ES-I3 (cell line): ENCODE results near the gene POLR2J2.
"Not testable (repeated sequence)": the region's sequence is repeated elsewhere in the genome, so short reads cannot be mapped to it uniquely, and the experiment has no call there.

Source experiments
- H3K36me3 ChIP-seq: 2 replicates; pipeline ENCODE4 v1.6.1; 2013; ENCODE audit warnings: mild to moderate bottlenecking, low read length, control low read depth, moderate library complexity; ENCODE audit not compliant: insufficient read depth
- H3K4me1 ChIP-seq: 2 replicates; pipeline ENCODE4 v1.6.1; 2013; ENCODE audit warnings: mild to moderate bottlenecking, control low read depth, low read length; ENCODE audit not compliant: insufficient read depth
- H3K9ac ChIP-seq: 2 replicates; pipeline ENCODE4 v1.6.1; 2013; ENCODE audit warnings: low read depth, mild to moderate bottlenecking, low read length, moderate library complexity
- H3K9me3 ChIP-seq: 2 replicates; pipeline ENCODE4 v1.6.1; 2013; ENCODE audit warnings: mild to moderate bottlenecking, low read length, moderate library complexity; ENCODE audit not compliant: control insufficient read depth, insufficient read depth

The POLR2J2 gene

DNA sequence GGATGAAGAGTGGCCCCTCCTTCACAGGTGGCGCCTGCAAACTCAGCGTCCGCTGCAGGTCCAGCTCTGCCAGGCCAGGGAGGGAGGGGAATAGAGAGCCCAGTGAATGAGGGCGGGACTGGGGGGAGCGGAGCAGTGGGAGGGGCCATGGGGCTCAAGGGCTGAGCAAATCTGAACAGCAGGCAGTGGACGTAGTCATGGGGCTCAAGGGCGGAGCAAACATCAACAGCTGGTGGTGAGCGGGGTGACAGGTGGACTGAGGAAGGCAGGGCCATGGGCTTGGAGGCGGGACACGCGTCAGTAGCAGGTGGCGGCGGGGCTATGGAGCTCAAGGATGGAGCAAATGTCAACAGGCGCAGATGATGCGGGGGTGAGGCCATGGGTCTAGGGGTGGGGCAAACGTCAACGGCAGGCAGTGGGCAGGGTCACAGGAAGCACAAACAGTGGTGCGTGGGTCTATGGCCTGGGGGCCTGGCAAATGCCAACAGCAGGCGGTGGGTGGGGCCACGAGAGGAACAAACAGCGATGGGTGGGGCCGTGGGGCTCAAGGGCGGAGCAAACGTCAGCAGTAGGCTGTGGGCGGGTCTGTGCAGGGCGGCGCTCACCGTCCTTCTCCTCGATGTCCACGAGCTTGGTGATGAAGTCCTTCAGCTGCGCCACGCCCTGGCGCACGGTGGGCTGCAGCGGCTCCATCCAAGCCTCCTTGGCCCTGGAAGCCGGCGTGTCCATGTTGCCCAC is 17.0 kb upstream of the POLR2J2 start:
- H3K36me3 ChIP-seq, H3K4me1 ChIP-seq, H3K9ac ChIP-seq, H3K9me3 ChIP-seq: not testable (repeated sequence)

DNA sequence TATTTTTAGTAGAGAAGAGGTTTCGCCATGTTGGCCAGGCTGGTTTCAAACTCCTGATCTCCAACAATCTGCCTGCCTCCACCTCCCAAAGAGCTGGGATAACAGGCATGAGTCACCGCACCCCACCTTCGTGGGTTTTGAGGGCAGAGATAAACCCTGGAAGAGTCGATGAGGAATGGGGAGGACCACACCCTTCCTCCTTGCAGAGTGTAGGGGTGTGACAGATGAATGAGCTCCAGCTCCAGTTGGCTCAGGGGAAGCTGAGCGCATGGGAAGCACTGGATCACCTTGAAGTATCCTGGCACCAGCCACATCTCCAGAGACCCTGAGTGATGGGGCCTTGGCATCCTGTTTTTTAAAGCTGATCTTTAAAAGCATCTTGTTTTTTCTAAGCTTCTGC is 11.1 kb upstream of the POLR2J2 start:
- not testable (repeated sequence) for H3K9me3 ChIP-seq, H3K4me1 ChIP-seq, H3K9ac ChIP-seq, H3K36me3 ChIP-seq

DNA sequence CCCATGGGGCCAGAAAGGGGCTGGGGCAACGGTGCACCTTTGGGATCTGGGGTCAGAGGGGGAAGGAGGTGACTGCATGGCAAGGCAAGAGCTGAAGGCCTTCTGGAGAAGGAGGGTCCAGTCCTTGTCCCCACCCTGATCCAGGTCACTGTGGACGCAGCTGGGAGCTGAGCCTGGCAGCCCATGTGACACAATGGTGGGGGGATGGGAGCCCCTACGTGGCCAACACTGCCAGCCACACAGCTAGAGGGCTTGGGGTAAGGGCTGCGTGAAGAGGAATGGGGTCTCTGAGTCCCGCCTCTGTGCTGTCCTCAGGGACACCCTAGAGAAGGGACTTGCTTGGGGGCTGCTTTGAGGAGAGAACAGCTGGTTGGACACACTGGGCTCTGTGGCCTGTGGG is 9.3 kb upstream of the POLR2J2 start:
- H3K9me3 ChIP-seq, H3K4me1 ChIP-seq, H3K36me3 ChIP-seq, H3K9ac ChIP-seq: not testable (repeated sequence)

DNA sequence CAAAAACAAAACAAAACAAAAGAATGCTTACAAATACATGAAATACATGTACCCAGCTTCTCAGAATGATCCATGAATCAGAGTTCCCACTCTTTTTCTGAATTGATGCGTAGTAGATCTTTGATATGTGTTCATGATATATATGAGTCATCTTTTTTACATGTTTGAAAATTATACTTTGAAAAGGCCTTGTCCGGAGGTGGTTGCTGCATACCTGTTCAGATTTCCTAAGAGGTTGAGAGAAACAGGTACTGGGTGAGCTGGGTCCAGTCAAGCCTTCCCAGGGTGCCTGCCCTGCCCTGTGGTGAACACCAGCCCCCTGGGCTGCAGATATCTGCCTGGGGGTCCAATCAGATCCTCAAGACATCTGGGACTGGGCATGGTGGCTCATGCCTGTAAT is 4.1 kb upstream of the POLR2J2 start:
- not testable (repeated sequence) for H3K36me3 ChIP-seq, H3K4me1 ChIP-seq, H3K9me3 ChIP-seq, H3K9ac ChIP-seq

DNA sequence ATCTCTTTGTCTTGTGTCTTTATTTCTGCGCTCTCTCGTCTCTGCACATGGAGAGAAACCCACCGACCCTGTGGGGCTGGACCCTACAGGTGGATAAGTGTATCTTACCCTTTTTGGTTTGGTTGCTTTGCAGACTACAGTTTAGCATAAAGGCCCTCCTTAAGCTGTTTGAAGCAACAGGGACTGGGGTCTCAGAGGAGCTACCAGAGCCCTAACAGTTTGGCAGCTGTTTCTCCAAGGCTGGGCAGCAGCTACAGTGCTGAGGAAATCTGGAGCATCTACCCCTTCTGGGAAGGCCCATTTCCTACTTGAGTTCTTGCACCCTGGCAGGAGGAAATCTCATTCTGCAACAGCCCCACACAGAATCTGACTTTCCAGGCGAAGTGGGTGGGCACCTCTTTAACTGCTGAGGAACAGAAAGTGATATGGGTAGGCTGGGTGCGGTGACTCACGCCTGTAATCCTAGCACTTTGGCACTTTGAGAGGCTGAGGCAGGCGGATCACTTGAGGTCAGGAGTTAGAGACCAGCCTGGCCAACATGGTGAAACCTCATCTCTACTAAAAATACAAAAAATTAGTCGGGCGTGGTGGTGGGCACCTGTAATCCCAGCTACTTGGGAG is 2.1 kb upstream of the POLR2J2 start:
- not testable (repeated sequence) for H3K9ac ChIP-seq, H3K9me3 ChIP-seq

DNA sequence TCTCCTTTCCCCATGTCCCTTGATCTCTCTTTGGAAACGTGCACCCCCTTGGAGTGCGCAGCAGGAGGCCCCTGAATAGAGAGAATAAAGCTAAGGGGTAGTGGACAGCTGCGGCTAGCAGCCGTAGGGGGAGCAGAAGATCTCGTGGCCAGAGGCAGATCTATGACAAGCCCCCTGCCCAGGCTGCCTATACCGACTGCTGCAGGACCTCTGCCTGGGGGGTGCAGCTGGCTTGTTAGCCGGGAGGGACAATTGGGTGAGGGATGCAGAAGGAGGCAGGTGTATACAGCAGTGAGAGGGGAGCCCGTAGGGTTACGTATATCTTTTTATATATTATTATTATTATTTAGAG is 469 bp upstream of the POLR2J2 start:
- not testable (repeated sequence) for H3K4me1 ChIP-seq, H3K9me3 ChIP-seq, H3K9ac ChIP-seq, H3K36me3 ChIP-seq

More for the DNA sequence above, 2.1 kb upstream of the POLR2J2 start:
- not testable (repeated sequence) for H3K36me3 ChIP-seq, H3K4me1 ChIP-seq

DNA sequence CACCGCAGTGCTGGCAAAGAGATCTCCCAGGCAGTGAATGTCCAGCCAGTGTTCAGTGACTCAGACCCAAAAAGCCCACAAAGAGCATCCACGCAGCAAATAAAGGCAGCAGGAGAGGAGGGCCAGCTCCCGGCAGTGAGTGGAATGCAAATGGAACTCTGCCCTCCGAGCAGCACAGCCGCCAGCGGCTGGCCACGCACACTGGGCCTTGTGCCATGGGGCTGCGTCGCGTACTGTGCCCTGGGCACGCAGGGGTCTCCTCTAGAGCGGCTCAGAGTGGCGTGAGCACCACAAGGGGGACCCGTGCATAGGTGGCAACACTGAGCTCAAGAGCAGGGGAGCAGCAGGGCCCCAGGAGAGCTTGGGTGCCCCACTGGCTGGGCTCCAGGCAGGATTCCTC is 3.9 kb downstream of the POLR2J2 start:
- H3K36me3 ChIP-seq, H3K9me3 ChIP-seq, H3K4me1 ChIP-seq, H3K9ac ChIP-seq: not testable (repeated sequence)

DNA sequence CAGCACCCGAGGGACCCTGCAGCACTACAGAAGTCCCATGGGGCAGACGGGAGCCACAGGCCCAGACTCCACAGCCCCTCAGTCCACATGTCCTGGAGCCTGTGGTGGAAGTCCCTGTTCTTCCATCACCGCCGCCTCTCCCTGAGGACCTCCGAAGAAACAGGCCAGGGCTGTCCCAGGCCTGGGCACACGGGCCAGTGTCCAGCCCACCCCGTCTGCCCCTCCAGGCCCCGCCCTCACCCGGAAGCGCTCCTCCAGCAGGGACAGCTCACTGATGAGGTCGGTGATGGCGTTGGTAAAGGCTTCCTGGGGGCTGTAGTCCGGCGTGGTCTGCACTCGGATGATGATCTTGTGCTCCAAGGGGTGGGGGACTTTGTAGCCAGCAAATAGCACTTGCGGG is 4.6 kb downstream of the POLR2J2 start:
- H3K9ac ChIP-seq, H3K36me3 ChIP-seq, H3K9me3 ChIP-seq, H3K4me1 ChIP-seq: not testable (repeated sequence)

DNA sequence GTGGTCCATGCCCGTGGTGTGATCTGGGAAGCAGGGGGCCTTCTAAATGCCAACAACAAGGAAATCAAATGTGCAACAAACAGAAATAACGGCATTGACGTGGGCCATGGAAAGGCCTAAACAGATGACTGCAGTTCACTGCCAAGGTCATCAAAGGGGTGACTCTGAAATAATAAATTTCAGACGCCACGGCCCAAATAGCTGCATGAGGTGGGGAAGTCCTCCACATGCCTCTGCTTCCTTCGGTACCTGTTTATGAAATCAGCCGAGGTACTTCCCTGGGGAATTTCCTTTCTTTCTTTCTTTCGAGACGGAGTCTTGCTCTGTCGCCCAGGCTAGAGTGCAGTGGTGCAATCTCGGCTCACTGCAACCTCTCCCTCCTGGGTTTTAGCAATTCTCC is 6.7 kb downstream of the POLR2J2 start:
- H3K36me3 ChIP-seq, H3K4me1 ChIP-seq, H3K9ac ChIP-seq, H3K9me3 ChIP-seq: not testable (repeated sequence)

DNA sequence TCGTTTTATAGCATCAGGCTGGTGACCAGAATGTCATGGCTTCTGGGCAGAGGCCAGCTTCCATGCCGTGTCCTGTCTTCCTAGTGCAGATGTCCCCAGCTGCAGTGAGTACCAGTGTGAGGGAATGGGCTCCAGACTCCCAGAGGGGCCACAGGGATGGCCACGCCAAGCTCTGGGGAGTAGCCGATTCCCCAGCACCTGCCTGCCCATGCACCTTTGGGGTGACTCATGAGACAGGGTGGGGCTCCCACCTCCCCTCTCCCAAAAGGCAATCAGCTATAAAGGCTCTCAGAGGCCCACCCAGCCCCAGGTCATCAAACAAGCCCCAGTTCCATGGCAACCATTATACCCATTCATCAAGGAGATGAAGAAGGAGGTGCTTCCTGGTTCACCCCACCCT is 21.5 kb downstream of the POLR2J2 start, which contains the start of gene SPDYE2B:
Gene SPDYE2B (plus strand): TSS at position 396 of the 400 bp plus-strand sequence. CDS start 2,030 bp downstream, outside the sequence.
- not testable (repeated sequence) for H3K4me1 ChIP-seq, H3K9ac ChIP-seq, H3K9me3 ChIP-seq, H3K36me3 ChIP-seq

DNA sequence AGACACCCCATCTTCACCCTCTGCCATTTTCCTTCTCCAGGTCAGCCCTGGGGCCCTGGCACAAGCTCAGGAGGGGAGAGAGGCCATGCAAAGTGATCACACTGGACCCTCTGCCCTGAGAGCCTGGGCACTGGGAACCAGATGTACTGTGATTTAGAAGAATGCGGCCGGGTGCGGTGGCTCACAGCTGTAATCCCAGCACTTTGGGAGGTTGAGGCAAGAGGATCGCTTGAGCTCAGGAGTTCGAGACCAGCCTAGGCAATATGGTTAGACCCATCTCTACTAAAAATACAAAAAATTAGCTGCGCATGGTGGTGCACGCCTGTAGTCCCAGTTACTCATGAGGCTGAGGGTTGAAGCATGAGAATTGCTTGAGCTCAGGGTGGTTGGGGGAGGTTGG is 23.6 kb downstream of the POLR2J2 start:
- not testable (repeated sequence) for H3K9me3 ChIP-seq, H3K36me3 ChIP-seq, H3K9ac ChIP-seq, H3K4me1 ChIP-seq

DNA sequence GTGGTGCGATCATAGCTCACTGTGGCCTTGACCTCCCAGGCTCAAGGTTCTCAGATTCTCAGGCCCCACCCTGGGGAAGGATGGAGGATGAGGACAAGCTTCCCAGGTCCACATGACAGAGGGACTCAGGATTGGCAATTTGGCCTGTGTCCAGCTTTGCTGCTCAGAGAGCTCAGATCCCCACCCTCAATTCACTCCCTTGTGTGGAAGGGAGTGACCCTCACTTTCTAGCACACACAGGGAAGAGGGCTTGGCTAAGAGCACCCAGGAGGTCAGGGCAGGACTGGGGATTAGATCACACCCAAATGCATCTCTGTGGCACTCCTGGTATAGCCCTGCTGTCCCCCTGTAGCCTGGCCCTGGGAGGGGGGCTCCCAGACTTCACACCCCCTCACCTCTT is 28.1 kb downstream of the POLR2J2 start:
- not testable (repeated sequence) for H3K4me1 ChIP-seq, H3K9ac ChIP-seq, H3K9me3 ChIP-seq, H3K36me3 ChIP-seq

DNA sequence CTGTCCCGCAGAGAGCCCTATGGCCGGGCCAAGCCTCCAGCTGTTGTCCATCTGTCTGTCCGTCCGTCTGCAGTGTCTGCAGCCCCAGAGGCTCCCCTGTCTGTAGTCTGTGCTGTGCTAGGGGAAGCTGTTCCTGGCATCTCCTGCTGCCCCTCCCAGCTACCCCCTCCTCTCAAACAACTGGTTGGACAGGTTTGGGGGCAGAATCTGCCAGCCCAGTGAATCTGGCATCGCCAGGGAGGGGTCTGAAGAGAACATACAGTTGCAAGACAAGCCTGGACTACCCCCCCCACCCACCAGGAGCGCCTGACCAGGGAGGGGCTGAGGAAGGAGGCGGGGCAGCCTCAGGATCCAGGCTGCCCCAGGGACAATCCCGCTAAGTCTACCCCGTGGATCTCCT is 28.8 kb downstream of the POLR2J2 start, which contains the start of gene UPK3BL1:
Gene UPK3BL1 (minus strand): TSS at position 101 of the 400 bp plus-strand sequence. CDS start 50 bp downstream, at position 51.
- H3K9me3 ChIP-seq, H3K9ac ChIP-seq, H3K4me1 ChIP-seq, H3K36me3 ChIP-seq: not testable (repeated sequence)

DNA sequence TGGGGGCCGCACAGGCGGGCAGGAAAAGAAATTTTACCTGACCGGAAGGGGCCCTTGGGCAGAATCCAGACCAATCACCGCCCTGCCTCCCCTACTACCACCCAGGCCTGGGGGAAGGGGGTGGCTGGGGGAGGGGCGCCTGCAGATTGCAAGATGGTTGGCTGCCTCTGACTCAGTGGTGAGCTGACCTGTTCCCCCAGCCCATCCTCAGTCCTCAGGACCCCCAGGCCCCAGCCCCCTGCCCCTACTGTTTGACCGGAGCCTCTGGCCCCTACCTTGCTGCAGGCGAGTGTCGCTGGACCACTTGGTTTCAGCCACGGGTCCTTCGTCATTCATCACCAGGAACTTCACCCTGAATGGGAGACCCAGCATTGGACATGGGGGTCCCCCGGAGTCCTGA is 32.6 kb downstream of the POLR2J2 start:
- not testable (repeated sequence) for H3K9ac ChIP-seq, H3K9me3 ChIP-seq, H3K36me3 ChIP-seq, H3K4me1 ChIP-seq

DNA sequence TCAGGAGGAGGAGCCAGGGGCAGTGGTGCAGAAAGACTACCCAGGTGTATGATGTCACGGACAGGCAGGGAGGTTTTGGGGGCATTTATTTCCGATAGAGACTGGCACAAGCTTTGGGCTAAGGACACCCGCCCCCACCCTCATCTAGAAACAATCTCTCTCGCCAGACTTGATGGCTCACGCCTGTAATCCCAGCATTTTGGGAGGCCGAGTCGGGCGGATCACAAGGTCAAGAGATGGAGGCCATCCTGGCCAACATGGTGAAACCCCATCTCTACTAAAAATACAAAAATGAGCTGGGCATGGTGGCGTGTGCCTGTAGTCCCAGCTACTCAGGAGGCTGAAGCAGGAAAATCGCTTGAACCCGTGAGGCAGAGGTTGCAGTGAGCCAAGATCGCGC is 34.5 kb downstream of the POLR2J2 start:
- not testable (repeated sequence) for H3K4me1 ChIP-seq, H3K9ac ChIP-seq, H3K36me3 ChIP-seq, H3K9me3 ChIP-seq

DNA sequence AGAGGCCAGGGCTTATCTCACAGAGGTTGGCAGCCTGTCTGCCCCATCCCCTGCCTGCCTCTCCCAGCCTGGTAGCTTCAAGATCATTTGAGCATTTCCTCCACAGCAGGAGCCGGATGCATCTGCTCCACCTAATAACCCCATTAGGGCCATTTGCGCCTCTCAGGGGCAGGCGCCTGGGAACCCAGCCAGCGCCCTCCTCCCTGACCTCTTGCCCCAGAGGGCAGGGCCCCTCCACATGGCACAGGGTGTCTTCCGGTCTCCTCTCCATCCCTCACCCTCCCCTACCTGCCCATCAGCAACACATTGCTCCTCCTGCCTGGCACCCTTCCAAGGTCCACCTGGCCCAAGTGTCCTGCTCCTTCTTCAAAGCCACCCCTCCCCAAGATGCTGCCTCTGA is 36.1 kb downstream of the POLR2J2 start:
- not testable (repeated sequence) for H3K9ac ChIP-seq, H3K36me3 ChIP-seq, H3K4me1 ChIP-seq, H3K9me3 ChIP-seq
